OCI-M2 (cell line): Measurements from ENCODE around the gene NPDC1.
"Not testable (repeated sequence)": the region's sequence is repeated elsewhere in the genome, so short reads cannot be mapped to it uniquely, and the experiment has no call there.

Experiments used
- DNase-seq: peaks from one replicate; lab custom pipeline; 2025; ENCODE audit not compliant: unreplicated experiment; lab: John Stamatoyannopoulos, UW

Gene NPDC1

DNA sequence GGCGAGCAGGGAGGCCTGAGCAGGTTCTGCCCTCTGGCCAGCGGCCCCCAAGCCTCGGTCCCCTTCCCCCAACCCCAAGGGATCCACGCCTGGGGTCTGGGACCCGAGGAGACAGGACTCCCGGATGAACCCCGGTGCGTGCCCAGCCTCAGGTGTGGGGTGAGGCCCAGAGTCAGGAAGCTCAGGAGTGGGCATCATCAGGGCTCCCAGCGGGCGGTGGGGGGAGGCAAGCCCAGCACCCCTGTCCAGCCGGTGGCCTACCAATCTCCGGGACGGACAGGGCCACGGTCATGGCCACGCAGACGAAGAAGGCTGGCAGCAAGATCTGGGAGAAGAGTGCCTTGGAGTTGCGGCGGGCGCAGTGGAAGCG, 32.4 kb downstream of the NPDC1 start:
- no peak for DNase-seq

DNA sequence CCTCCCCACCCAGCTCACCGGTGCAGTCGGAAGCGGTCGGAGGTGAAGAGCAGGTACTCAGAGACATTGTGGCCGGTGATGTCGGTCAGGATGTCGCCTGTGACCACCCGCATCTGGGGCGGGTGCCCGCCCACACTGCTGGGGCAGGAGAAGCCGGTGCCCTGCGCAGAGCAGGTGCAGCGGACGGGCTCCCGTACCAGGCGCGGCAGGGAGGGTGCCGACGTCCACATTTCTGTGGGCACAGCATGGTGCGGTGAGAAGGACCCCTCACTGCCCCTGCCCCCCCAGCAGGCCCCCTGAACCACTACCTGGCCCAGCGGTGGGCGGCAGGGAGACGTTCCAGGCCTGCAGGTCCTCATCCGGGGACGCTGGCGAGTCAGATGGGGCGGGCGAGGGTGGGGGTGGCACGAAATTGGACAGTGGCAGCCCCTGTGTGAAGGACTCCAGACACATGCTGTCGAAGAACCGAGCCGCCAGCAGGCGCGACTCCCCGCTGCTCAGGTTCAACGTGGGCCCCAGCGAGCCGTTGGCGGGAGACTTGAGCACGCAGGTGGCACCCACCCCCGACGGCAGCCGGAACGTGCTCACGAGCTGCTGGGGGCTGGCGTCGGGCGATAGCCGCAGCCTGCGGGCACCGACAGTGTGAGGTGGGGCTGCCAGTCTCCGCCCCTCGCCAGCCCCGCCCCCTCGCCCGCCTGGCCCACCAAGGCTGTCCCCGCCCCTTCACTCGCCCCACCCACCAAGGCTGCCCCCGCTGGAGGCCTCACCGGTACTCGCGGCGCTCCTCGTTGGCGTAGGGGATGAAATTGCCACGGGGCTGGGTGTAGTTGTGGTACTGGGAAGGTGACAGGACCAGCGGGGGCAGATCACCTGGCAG, 33.0 kb downstream of the NPDC1 start:
- no peak for DNase-seq

DNA sequence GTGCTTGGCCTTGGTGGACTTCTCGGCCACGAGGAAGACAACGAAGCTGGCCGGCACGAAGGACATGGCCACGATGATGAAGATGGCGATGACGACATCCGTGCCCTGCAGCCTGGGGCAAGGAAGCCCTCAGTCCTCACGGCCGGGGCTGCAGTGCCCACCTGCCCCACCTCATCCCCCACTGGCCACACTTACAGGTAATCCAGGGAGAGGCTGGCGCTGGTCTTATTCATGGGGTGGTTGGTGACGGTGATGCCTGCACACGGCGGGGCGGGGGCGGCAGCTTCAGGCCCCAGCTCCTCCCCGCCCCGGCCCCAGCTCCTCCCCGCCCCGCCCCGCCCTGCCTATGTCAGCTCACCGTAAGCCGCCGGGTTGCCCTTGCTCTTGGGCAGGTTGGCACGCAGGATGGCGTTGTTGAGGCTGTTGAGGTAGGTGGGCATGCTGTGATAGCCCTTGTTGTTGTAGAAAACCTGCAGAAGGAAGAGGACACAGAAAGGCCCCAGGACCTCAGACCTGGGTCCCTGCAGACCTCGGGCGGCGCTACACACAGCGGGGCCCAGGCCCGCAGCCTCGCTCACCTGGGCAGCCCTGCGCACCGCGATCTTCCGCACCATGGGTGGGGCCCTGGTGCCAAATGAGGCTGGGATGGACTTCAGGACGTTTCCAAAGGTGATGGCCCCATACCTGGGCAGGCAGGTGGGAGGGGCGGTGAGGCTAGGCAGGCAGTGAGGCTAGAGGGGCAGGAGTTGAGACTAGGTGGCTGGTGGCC, 33.9 kb downstream of the NPDC1 start:
- no peak for DNase-seq

- no peak for DNase-seq
Observed at GRCh38 chr9:137011156-137011555, 34.8 kb downstream of the NPDC1 start.

DNA sequence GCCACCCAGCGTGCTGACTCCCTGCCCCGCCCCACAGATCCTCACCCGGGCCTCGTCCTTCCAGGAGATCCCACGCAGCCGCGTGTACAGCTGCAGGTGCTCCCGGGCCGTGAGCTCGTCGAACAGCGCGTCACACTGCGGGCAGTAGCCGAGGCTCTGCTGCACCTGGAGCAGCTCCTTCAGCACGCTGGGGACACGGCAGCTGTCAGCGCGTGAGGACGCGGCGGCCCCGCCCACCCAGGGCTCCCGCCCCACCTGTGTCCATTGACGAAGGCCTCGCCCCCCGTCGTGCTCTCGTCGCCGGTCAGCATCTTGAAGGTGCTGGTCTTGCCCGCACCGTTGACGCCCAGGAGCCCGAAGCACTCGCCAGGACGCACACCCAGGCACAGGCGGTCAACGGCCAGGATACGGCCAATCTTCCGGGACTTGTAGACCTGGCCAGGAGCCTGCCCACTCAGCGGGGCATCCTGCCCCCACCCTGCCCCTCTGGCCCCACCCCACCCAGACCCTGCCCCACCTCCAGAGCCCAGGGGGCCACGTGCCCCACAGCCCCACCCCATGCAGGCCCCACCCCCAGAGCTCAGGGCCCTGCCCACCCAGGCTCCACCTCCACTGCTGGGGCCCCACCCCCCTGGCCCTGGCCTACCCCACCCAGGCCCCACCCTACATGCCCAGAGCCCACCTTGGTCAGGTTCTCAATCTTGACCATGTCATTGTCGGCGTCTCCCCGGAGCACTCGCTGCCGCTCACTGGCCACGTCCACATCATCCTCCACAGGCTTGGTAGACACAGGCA, 35.8 kb downstream of the NPDC1 start:
- DNase-seq, result no peak

DNA sequence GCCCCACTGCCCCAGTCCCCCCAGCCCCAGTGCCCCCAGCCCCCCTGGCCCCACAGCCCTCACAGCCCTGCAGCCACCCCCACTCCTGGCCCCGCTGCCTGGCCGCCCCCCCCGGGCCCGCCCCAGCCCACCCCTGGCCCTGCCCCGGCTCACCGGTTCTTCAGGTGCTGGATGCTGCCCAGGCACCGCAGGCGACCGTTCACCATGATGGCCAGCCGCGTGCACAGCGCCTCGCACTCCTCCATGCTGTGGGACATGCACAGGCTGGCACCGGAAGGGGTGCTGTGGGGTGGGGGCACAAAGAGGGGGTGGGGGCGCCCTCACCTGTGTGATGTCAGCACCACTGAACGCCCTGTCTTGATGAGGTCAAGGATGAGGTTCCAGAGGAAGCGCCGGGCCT, 36.8 kb downstream of the NPDC1 start:
- no peak for DNase-seq

DNA sequence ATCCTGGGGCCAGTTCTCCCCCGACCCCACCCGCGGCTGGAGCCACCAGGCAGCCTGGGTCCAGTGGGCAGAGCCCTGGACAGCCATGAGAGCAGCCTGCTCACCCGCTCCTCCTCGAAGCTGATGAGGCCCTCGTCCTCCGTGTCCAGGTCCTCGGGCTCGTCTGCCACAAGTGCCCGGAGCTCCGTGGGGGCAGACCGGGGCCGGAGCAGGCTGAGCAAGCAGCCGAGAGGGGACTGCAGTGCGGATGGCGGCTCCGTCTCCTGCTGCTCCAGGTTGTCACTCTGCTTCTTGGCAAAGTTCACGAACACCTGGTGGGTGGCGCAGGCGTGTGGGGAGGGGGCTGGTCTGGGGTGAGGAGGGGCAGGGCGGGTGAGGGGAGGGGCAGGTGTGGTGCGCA, 37.7 kb downstream of the NPDC1 start:
- DNase-seq, result no peak

- no peak for DNase-seq
Observed at GRCh38 chr9:137007816-137008270, 38.1 kb downstream of the NPDC1 start.

DNA sequence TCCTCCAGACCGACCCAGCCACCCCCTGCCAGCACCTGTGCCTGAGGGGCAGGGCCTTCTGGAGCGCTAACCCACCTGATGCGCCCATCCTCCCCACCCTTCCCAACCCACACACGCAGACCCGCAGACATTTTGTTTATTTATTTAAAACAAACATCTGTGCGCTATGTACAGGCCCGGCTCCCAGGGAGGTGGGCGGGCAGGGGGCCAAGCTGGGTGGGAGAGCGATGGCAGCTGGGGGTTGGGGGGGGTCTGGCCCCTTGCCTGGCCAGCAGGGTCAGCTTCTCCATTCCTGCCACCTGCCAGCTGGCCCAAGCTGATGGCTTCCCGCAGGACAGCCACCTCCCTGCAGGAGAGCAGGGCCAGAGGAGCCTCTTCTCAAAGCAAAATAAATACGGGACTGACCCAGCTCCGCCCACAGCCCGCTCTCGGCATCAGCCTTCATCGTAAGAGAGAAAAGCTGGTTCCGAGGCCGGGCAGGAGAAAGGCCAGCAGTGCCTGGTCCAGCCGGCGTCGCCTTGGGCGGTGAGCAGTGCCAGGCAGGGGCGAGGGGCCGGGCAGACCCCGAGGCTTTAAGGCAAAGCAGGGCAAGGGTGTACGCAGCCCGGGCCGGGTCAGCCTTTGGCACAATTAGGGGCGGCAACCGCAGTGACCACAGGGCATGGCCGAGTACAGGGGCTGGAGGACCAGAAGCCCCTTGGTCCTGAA, 38.7 kb downstream of the NPDC1 start:
- no peak for DNase-seq

DNA sequence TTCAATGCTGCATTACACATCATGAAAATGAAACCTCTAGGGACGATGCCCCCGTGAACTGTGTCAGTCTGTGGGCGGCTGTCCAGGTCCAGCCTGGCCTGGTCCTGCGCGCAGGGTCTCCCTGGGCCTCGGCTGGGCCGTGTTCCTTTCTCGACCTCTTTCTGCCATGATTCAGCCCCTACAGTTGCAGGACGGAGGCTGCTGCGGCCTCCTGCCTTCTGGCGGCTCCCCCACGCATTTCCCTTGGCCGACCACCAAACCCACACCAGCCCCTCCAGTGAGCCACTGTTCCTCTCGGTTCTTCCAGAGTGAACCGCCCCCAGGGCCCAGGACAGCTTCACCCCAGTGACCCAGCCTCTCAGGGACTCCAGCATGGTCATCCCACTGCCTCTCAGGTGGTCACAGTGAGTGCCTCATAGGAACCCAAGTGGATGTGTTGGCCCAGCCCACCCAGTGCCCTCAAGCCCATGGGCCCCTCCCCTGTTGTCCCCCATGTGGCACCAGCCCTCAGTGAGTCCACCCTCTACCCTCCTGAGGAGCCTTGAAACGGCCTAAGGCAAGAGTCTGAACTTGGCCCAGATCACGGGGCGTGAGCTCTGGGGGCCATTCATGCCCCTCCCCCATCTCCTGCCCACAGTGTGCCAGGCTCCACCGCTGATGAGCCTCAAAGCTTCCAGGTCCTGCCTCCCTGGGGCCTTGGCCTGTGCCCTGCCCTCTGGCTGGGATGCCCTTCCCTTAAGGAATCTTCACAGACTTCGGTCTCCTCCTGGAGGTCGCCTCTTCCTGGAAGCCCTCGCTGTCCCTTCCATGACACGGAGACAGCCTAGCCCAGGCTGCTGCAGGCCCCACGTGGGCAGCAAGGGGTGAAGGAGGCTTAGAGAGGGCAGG, 39.6 kb downstream of the NPDC1 start:
- DNase-seq, result no peak

GRCh38 chr9:137004285-137004684, 41.7 kb downstream of the NPDC1 start:
- DNase-seq, result not testable (repeated sequence)

- DNase-seq, result no peak
Observed at GRCh38 chr9:137002646-137003041, 43.3 kb downstream of the NPDC1 start.

- DNase-seq, result no peak
Observed at GRCh38 chr9:137001857-137002645, 43.9 kb downstream of the NPDC1 start.

GRCh38 chr9:137000177-137000930, 45.6 kb downstream of the NPDC1 start:
- no peak for DNase-seq

DNA sequence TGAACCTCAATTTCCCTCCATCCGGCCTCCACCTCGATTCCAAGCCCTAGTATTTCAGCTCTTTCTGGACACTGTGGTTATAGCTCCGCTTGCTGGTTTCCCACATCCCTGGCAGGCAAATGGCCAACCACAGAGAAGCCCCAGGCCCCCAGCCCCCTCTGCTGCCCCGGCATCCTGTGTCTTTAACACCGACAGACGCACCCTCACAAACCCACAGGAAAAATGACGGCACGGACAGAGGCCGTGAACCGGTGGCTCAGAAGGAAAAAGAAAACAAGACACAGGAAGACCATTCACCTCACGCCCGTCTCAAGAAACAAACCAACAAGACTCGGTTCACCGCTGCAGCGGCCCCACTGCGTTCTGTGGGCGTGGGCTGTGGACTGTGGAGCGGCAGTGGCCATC, 48.1 kb downstream of the NPDC1 start:
- no peak for DNase-seq

DNA sequence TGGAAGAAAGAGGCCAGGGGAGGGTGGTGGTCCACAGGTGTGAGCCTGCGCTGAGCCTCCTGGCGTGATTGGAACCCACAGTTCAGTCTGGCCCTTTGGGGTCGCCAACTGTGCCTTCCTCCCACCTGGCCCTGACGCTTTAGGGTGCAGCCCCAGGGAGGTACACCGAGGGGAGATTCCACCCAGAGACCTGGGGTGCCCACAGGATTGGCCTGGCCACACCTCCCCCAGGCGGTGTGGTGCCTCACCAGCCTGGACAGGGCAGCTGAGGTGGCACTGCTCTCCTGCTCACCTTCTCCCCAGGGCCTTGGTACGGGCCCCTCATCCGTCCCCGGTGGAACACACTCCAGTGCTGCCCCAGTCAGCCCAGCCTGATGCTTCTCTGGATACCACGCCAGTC, 48.6 kb downstream of the NPDC1 start:
- DNase-seq, result no peak

- no peak for DNase-seq
Observed at GRCh38 chr9:136996361-136997292, 49.4 kb downstream of the NPDC1 start, which contains the start of gene CLIC3. Gene CLIC3, minus strand, starts transcription at chr9:136996568. Its CDS starts 25 bp downstream, at chr9:136996543.
